Endothelial cell of umbilical vein (primary cell): ENCODE data around the gene ACAT2. TPM values are rescaled to one million over a fixed set of nuclear protein-coding genes. Genes with fewer than 3 reads are reported as not detected.

Experiments
- BruUV-seq: library from RNA; stranded (reverse); fragments of 400-500 nt; replicated peaks from 2 replicates; lab custom pipeline; 2021; lab: Mats Ljungman, UMichigan
- CTCF ChIA-PET: fragments of 300-600, 350-600 bp; sonication (Branson Sonifier 250); formaldehyde crosslinking; loops from one replicate; lab custom pipeline; 2021; ENCODE audit warnings: antibody characterized with exemption, inconsistent platforms; lab: Charles Lee
- POLR2A ChIA-PET: fragments of 300-600, 350-600 bp; sonication (Branson Sonifier 250); formaldehyde crosslinking; loops from one replicate; lab custom pipeline; 2021; ENCODE audit warnings: antibody characterized with exemption, inconsistent platforms; lab: Charles Lee
- DNase-seq: peaks from one replicate; pipeline ENCODE4 v3.0.0-alpha.2; 2011; ENCODE audit warnings: low read depth, low spot score
- FAIRE-seq: peaks from 2 replicates; lab custom pipeline; 2011; peaks lifted over from hg19 to GRCh38; lab: Jason Lieb, UNC
- H2AFZ ChIP-seq: 2 replicates; pipeline ENCODE4 v1.6.0; 2012; ENCODE audit warnings: low read depth, low read length, control low read depth, inconsistent platforms
- H3K27ac ChIP-seq: 2 replicates; pipeline ENCODE4 v1.5.1; 2011; ENCODE audit warnings: low read depth, mild to moderate bottlenecking, control low read depth, low read length, moderate library complexity; ENCODE audit not compliant: insufficient read depth
- H3K27me3 ChIP-seq, 2 experiments: 2 replicates each; pipeline versions ENCODE4 v1.6.0 to v1.6.1; 2011; ENCODE audit warnings: low read length in 2 of 2, mixed read lengths in 1 of 2; ENCODE audit not compliant: control insufficient read depth in 2 of 2, insufficient read depth in 2 of 2
- H3K36me3 ChIP-seq, 2 experiments: 2 replicates in 1 of 2; 3 replicates in 1 of 2; pipeline ENCODE4 v1.5.1; 2011; ENCODE audit warnings: low read length in 2 of 2, mild to moderate bottlenecking in 1 of 2, moderate library complexity in 1 of 2; ENCODE audit not compliant: control insufficient read depth in 2 of 2, insufficient read depth in 2 of 2; ENCODE audit errors: extremely low read depth in 1 of 2
- H3K4me1 ChIP-seq: 3 replicates; pipeline ENCODE4 v1.5.1; 2011; ENCODE audit warnings: mild to moderate bottlenecking, low read length; ENCODE audit not compliant: control insufficient read depth, insufficient read depth; ENCODE audit errors: extremely low read depth
- H3K4me2 ChIP-seq: 2 replicates; pipeline ENCODE4 v1.6.1; 2011; ENCODE audit warnings: low read length, control low read depth, mixed read lengths; ENCODE audit not compliant: insufficient read depth
- H3K4me3 ChIP-seq, 3 experiments: fragments of 200-600 bp in 1 of 3; sonication (generic), shearing (Covaris generic) in 1 of 3; replicated peaks in 1 of 3; 2 replicates each; pipeline ENCODE4 v1.5.1; 2011 to 2016; ENCODE audit warnings: control low read depth in 3 of 3, low read length in 3 of 3, mild to moderate bottlenecking in 2 of 3, inconsistent platforms in 1 of 3, low read depth in 1 of 3, moderate library complexity in 1 of 3; ENCODE audit not compliant: insufficient read depth in 1 of 3
- H3K79me2 ChIP-seq: 2 replicates; pipeline ENCODE4 v1.6.0; 2012; ENCODE audit warnings: low read length, inconsistent platforms; ENCODE audit not compliant: control insufficient read depth, insufficient read depth
- H3K9ac ChIP-seq: replicated peaks from 2 replicates; pipeline ENCODE3; 2011; ENCODE audit warnings: low read length, control low read depth; ENCODE audit not compliant: insufficient read depth; ENCODE audit errors: extremely low read depth
- H3K9me1 ChIP-seq: replicated peaks from 3 replicates; pipeline ENCODE4 v1.6.0; 2011; ENCODE audit warnings: mild to moderate bottlenecking, low read length; ENCODE audit not compliant: control insufficient read depth, insufficient read depth; ENCODE audit errors: extremely low read depth
- H3K9me3 ChIP-seq: replicated peaks from 2 replicates; pipeline ENCODE4 v1.5.1; 2012; ENCODE audit warnings: low read length, inconsistent platforms; ENCODE audit not compliant: control insufficient read depth, insufficient read depth
- H4K20me1 ChIP-seq: replicated peaks from 2 replicates; pipeline ENCODE3; 2011; ENCODE audit warnings: mild to moderate bottlenecking, low read length; ENCODE audit not compliant: control insufficient read depth, insufficient read depth; ENCODE audit errors: extremely low read depth
- CTCF ChIP-seq, 2 donors: IDR thresholded peaks; 1 replicate in 1 of 2; 2 replicates in 1 of 2; pipeline ENCODE4 v1.5.1; 2011; ENCODE audit warnings: low read length in 2 of 2, mild to moderate bottlenecking in 2 of 2, moderate library complexity in 2 of 2, control low read depth in 1 of 2, inconsistent platforms in 1 of 2, low read depth in 1 of 2; ENCODE audit not compliant: insufficient read depth in 1 of 2; ENCODE audit errors: extremely low read depth in 1 of 2
- EZH2 ChIP-seq: IDR thresholded peaks from 2 replicates; pipeline ENCODE4 v1.6.1; 2012; ENCODE audit warnings: borderline replicate concordance, low read depth, mild to moderate bottlenecking, moderate library complexity, low read length, inconsistent platforms; ENCODE audit not compliant: severe bottlenecking
- FOS ChIP-seq: IDR thresholded peaks from 2 replicates; pipeline ENCODE4 v1.6.1; 2011; ENCODE audit warnings: mild to moderate bottlenecking, low read length, moderate library complexity, borderline replicate concordance; ENCODE audit not compliant: insufficient read depth
- GATA2 ChIP-seq: IDR thresholded peaks from 2 replicates; pipeline ENCODE4 v1.7.0; 2011; ENCODE audit warnings: low read depth, mild to moderate bottlenecking, moderate library complexity, mixed read lengths, low read length; ENCODE audit not compliant: insufficient read length, insufficient read depth
- JUN ChIP-seq: IDR thresholded peaks from 2 replicates; pipeline ENCODE4 v1.6.1; 2011; ENCODE audit warnings: borderline replicate concordance, low read depth; ENCODE audit not compliant: insufficient read length, insufficient read depth
- MAX ChIP-seq: IDR thresholded peaks from 2 replicates; pipeline ENCODE4 v1.6.1; 2011; ENCODE audit not compliant: insufficient read depth, insufficient read length
- MYC ChIP-seq: IDR thresholded peaks from one replicate; pipeline ENCODE4 v1.6.1; 2011; ENCODE audit warnings: mild to moderate bottlenecking, low read depth, low read length
- POLR2A ChIP-seq: IDR thresholded peaks from 2 replicates; pipeline ENCODE4 v1.6.1; 2012; ENCODE audit warnings: low read depth, mild to moderate bottlenecking, control low read depth, low read length
- POLR2AphosphoS5 ChIP-seq: IDR thresholded peaks from 2 replicates; pipeline ENCODE4 v1.6.1; 2012; ENCODE audit warnings: low read depth, mild to moderate bottlenecking, control low read depth, low read length, moderate library complexity; ENCODE audit not compliant: insufficient read depth
- dilution Hi-C: fragments of 300-500 bp; cut with MboI; formaldehyde crosslinking; loops from one replicate; pipeline ENCODE4 v1.15.0; 2019; ENCODE audit warnings: low sequenced_read_pairs; ENCODE audit not compliant: extremely low pct_ligation_motif_present
- intact Hi-C: fragments of 100-400 bp; cut with micrococcal nuclease; formaldehyde crosslinking; loops from one replicate; pipeline ENCODE4 v1.10.0; 2022
- polyA plus RNA-seq, 4 experiments: library from polyadenylated mRNA; depleted of rRNA in 3 of 4; stranded (reverse) in 3 of 4; unstranded in 1 of 4; fragments of >200 nt; gene quantifications; 2 replicates each; pipeline versions ENCODE4 v1.2.1 to v1.2.3, GENCODE V29; 2011 to 2012; ENCODE audit warnings: missing spikeins in 1 of 4
- total RNA-seq: library from RNA; stranded (reverse); gene quantifications from 2 replicates; pipeline ENCODE4 v1.2.3, GENCODE V29; 2021

ACAT2 gene
- total and polyA plus RNA-seq, 2 donors (not counting 3 experiments of a cell fraction or from before 2014, with no cell fraction given): 44.6 to 114 TPM

- FAIRE-seq: no peak
- Histone ChIP-seq H3K9me1 (no peaks in the 10 kb centered on the region), H3K79me2 (no peaks in the 10 kb centered on the region), H4K20me1 (no peaks in the 10 kb centered on the region), H3K4me1 (no peaks in the 10 kb centered on the region), H3K27me3 (no peaks in the 10 kb centered on the region), H3K4me2 (no peak overlapping the region), H2AFZ (no peak overlapping the region), H3K4me3 (no peak overlapping the region), H3K9ac (no peak overlapping the region), H3K9me3 (no peaks in the 10 kb centered on the region), H3K27ac (no peak overlapping the region), H3K36me3 (no peaks in the 10 kb centered on the region)
- ChIA-PET POLR2A (no interaction called here), CTCF (no interaction called here)
- TF ChIP-seq MAX: no peak
- no peak for TF ChIP-seq POLR2AphosphoS5
- no peak for TF ChIP-seq JUN
- TF ChIP-seq MYC: no peak
- TF ChIP-seq FOS: no peak
- TF ChIP-seq EZH2: no peak
- TF ChIP-seq CTCF (IDR thresholded peaks at IDR 0.05; ENCODE audit: extremely low read depth in 1 of 2, insufficient read depth in 1 of 2, low read depth in 1 of 2, low read length in 2 of 2): no peak
- TF ChIP-seq GATA2: no peak
- no peak for TF ChIP-seq POLR2A
- dilution Hi-C loops: no loop called here
- BruUV-seq: no TSS peak
- intact Hi-C loops: no loop called here
- DNase-seq: no peak
Measured at GRCh38 chr6:159713984-159714383, 47.9 kb upstream of the ACAT2 start.
